Inflammatory macrophage treated with lipopolysaccharide for 4 hours (primary cell): ENCODE results near the gene IRX2.

Experiments
- DNase-seq: peaks from one replicate; pipeline ENCODE4 v3.0.0-alpha.2; 2020

IRX2 gene

DNA sequence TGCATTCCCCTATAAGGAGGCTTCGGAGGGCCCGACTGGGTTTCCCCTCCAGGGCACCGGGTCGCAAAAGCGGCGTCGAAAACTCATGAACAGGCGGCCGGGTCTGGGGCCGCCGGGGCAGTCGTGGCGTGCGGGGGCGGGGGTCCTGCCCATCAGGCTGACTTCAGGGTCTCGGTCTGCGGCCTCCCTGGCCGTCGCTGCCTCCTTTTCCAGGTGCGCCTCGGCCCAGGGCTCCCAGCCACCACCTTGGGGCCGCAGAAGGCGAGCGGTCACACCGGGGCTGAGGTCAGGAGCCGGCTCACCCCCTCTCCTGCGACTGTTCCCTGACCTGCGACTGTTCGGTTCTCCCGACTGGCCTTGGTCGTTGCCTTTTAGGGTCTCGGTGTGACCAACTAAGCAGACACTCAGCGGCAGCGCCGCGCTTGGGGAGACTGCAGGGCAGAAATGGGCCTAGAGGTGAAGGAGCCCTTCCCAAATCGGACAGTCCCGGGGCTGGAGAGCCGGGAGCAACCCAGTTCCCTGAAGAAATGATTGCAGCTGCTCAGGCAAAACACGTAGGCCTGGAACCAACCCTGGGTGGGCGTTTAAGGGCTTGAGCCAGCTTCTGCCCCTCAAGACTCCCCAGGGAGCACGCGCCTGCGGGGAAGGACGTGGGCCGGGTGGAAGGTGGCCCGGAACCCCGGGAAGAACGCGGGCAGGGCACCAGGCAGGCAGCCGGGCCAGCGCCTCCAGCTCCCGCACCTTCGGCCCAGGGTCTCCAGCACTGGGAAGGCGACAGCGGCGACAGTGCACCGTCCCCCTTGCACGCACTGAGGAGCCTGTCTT lies 11.2 kb downstream of the IRX2 start:
- DNase-seq: no peak

DNA sequence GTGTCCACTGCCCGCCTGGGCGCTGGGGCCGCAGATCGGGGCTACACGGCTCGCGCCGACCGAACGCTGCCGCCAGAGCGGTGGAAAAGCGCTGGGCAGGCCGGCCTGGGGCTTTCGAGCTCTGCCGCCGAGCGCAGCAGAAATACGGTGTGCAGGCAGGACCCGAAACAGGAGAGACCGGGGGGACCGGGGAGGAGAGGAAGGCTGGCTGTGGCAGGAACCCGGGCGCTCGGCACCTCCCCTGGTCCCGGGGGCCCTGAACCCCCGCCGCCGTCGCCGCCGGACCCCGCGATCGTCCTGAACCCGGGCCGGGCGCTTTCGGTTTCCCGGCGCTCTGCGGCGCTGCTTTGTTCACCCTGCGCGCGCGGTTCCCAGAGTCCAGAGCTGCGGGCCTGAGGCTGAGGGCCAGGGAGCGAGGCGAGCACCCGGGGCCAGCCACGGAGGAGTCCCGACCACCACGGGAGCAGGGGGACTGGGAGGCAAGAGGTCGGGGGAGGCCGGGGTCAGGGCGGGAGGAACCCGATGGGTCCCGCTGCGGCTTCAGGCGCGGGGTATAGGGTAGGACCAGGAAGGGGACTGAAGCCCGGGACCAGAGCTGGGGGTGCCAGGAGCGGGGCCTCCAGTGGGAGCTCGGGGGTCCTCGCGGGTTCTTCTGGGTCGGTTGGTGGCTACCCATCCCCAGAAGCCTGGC lies 12.0 kb downstream of the IRX2 start:
- DNase-seq: no peak

DNA sequence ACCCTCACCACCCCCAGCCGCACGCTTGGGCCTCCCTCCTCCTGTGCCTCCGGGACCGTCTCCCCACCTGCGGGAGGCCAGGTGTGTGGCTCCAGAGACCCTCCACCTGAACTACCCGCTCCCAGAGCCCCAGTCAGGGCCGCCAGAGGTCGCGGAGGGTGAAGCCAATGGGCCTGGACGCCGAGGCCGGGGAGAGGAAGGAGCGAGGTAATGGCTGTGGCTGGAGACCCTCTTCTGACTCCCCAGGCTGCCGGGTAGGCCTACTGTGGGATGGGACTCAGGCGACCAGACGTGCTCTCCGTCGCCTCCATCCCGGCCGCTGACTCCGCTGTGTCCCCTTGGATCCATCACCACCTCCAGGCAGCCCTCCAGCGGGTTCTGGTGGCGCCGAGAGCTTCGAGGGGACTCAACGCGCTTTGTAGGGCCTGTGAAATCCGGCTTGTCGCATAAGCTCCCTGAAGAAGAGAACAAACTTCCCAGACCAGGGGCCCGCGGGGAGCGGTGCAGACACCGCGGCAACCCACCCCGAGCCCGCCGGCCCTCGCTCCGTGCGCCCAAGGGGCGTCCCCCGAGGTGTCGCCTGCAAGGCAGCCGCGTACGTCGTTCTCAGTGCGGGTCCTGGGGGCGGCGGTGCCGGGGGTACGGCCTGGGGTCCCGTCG lies 12.6 kb downstream of the IRX2 start:
- DNase-seq: no peak

DNA sequence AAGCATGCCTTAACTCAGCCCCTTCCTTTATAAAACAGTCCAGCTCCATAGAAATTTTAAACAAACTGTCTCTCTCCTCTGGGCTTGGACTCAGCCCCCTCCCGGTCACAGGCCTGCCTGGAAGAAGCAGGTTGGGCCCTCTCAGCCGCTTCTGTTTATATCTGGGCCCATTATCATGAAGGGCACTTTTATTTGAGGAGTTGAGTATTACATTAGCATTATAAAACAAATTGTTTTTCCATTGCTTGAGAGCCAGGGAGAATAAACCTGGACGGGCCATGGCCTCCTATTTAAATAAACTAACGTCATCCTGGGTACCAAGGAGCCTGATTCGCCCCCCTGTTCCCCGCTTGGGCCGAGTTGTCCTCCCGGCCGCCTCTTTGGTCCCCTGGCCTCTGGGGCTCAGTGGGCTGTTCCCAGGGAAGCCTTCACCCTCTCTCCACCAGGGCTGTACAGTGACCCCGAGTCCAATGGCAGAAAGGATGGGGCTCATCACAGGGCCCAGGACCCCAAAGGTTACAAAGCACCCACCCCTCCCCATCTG lies 13.2 kb downstream of the IRX2 start:
- no peak for DNase-seq

DNA sequence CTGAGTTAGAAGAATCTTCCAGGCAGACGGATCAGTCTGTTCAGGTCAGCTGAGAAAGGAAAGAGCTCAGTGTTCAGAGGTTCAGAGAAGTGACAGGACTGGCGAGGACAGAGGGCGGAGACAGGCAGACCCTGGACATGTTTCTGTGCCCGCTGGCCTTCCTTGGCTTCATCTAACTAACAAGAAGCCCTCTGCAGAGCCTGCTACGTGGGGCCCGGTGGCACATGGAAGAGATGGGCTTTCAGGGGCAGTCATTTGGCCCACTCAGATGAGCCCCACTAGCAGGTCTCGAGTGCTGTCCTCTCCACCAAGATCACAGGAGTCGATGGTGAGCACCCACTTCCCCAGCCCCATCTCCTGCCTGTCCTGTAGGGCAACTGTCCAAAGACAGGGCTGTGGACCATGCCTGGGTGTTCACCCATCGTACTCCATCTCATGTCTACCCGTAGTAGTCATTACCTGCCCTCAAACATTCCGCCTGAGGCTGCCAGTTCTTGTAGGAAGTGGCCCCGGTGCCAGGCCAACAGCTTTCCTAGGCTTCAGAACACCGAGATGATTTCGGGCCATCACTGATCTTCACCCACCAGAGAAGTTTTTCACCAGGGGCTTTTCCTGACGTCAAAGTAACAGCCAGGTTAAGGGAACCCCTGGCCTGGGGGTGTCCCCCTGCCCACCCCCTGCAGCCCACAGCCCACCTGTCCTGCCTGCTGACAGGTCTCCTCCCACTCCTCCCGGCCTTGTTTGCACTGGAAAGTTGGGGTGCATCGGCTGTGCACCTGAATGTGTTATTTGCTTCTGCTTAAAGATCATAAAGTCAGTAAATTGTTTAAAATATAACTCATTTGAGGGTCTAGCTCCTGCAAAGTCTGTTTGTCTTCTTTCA lies 14.0 kb downstream of the IRX2 start:
- no peak for DNase-seq

DNA sequence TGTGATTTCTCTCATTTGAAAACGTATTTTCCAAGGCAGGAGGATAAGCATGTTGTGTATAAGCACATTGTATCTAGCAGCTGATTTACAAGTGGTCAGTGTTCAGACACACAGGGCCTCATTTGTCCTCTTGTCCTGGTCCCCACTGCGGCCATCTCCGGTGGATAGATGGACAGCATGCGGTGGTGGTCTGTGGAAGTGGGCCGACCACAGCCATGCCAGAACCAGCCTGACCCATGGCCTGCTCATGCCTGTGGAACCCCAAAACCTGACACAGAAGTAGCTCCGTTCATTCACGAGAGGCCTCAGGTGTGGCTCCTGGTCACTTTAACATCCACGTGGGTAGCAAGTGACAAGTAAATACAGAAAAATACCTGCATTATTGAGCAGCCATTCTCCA lies 14.6 kb downstream of the IRX2 start:
- no peak for DNase-seq

DNA sequence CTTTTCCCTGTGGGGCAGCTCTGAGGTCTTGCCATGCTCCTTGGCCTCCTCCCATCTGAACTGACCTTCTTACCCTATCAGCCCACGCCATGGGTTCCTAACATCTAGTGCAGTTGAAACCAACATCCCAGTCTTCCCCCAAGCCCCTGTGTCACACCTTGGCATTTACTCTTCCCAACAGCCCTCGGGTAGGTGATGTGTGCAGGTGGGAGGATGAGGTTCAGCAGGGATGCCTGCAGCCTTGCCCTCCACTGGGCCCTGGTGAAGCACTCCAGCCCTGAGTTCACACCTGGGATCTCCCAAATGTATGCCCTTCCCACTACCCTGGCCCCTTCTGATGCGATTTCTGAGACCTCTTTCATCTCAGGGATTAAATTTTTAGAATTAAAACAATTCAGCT lies 15.5 kb downstream of the IRX2 start:
- DNase-seq: no peak

DNA sequence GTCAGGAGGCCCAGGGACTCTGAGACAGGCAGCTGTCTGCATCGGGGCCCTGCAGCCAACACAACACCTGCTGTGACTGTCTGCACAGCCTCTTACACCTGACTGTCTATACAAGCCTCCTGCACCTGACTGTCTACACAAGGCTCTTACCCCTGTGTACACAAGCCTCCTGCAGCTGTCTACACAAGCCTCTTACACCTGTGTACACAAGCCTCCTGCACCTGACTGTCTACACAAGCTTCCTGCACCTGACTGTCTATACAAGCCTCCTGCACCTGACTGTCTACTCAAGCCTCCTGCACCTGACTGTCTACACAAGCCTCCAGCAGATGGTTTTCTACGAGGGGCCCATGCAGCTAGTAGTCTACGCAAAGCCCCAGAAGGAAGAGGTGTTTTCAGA lies 18.6 kb downstream of the IRX2 start:
- DNase-seq: no peak

DNA sequence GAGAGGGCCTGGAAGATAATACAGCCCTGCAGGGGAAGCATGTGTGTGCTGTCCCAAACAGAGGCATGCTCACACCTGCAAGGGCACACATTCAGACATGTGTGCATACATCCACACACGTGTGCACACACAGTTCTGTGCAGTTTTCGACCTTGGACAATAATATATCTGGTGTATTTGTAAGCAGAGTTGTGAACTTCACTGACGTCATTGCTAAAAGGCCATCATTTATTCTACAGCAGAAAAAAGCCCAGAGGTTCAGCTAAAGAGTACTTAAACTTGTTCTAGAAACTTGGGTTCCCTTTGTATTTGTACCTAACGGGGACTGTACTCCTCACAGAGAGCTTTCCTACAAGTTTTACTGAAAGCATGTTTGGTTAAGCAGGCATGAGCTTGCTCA lies 19.5 kb downstream of the IRX2 start:
- no peak for DNase-seq

DNA sequence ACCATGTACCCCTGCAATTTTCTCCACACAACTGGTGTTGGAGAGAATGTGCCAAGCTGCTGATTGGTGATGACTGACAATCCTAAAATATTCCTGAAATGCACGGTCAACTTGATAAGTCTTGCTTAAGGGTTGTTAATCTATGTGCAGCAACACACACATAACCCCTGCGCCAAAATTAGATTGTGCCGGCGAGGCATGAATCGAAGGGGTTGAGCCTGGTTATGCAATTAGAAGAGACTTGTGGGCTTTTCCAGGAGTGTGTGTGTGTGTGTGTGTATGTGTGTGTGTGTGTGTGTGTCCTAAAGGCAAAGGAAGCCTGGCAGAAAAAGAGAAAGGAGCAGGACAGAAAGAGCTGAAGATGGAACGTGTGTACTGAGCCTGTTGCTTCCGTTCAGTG lies 22.3 kb downstream of the IRX2 start:
- no peak for DNase-seq

DNA sequence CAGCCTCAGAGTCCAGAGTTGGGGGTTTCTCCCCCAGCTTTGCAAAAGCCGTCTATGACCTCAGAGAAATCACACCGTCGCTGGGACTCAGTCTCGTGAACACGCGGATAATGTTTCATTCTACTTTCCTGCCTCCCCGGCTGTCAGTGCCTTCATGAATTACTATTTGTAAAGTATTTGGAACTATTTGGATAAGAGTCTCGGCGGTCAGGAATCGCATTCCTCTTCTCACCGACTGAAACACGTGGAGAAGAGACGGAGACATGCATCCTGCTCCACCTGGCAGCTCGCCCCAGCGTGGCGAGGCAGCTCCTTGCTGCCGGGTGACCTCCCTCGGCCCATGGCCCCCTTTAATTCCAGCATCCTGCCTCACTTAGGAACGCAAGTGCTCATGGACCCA lies 23.9 kb downstream of the IRX2 start:
- no peak for DNase-seq

DNA sequence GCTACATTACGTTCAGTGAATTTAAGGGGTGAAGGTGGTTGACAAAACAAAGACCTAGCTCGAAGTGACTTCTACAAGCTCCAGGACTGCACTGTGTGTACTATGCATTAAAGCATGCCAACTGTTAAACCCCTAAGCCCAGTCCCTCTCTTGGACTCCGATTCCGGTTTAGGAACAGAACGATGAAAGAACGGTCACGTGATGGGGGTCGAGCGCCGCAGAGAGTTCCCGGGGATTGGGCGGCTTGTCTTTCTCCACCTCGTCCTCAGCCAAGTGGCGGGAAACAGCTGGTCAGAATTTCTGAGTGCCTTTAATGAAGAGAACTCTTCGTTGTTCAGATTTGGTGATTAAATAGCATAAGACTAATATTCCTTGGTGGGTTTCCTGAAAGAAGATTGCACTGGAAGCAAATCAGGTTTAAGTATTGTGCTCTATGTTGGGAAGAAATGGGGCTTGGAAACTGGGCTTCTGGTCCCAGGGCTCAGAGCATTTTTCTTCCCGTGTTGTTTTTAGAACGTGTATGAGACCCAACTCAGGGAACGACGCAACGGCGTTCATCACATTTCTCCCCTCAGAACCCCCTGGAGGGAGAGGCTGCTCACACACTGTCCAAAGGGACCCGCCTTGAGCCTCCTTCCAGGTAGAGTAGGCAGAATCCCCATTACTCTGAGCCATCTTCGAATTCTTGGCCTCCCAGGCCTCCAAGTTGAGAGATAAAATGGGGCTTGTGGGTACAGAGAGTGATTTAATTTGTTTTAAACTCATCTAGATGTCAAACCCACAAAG lies 25.3 kb downstream of the IRX2 start:
- DNase-seq: no peak

DNA sequence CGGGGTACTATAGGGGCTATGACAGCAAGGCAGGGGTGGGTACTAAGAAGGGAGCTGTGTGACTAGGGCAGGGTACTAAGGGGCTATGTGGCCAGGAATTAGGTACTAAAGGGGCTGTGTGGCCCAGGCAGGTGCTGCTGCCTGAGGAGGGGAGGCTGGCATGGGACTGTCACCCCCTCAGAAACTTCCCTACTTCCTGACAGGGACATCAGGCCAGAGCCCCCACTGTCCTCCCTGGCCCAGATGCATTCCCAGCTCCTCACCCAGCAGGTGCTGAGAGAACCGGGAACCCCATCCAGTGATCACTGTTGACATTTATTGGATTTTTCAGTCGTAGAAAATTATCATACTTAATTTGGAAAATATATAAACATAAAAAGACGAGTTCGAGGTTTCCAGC lies 26.6 kb downstream of the IRX2 start:
- no peak for DNase-seq

DNA sequence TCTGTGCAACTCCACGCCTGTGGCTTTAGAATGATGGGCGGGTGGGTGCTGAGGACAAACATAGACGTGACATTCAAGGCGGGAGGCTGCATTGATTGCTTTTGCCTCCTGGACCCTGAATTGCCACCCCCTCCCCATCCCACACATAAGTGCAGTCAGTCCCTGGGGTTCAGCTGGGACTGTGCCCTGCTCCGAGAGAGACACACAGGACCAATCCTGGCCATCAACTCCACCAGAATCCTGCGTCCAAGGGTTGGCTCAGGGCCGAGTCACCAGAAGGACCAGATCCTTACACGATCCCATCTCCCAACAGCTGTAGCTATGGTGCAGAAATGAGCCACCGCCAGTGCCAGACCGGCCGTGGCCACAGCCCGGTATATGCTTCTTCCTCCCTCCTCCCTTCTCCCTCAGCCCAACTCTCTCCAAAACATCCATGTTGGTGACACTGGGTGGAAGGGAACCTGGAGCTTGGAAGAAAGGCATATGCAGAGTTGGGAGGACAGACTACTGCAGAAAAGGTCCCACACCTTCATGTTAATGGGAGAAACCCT lies 27.4 kb downstream of the IRX2 start:
- no peak for DNase-seq

DNA sequence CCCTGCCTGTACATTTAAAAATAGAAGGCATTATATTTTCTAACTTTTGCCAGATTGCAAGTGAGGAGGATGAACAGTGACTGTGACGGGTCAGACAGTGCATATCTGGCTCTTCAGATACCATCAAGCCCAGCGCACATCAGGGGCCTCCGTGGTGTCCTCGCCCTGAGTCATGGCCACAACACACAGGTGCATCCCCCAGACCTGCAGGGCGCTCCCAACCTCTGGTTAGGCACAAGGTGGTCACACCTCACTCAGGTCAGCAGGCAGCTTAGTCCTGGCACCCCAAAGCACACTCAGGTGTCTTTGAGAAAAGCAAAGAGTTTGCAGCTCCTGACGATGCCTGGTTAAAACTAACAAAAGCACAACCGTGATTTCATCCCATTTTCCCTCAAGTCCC lies 28.6 kb downstream of the IRX2 start:
- DNase-seq: no peak

DNA sequence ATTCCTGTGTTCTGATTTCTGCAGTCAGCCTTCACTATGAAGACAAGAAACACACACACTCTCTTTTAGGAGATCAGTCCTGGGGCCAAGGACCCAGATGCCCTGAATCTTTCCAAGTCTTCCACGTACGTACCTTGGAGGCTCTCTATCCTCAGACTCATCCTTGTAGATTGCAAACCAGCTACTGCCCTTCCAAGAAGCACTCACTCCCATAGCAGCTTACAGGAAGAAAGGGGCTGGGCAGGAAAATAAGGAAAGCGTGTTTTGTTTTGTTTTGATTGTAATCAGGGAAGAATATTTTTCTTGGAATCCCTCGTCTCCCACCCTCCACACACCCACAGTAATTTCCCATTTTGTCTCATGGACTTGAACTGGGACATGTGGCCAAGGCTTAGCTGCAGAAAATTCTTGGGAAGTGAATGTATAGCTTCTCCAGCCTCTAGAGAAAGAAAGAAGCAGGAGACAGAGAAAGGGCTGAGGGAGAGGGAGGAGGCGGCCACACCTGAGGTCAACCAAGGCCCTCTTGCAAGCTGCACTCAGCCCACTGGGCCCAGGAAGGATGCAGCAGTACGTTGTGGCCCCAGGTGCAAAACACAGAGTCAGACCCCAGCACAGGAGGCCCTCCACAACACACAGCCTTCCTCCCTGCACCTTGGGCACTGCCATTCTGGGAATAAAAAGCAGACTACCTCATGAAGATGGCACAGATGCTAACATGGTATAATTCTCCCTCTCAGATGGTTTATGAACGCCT lies 29.9 kb downstream of the IRX2 start:
- DNase-seq: no peak

DNA sequence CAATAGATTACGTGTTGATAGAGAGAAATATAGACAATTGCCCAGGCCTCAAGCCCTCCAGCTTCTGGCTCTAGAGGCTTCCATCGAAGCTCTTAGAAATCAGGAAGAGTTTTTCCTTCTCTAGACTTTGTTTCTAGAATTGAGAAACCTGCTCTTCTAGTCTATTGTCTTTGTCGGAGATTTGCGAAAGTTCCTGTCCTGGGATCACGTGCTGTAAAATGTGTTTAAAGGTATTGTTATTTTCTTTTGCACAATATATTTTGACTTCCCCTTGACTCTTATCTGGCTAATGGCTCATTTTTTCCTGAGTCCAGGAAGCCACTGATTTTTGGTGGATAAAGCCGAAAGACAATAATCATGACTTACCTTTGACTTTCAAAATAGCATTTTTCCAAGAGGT lies 32.1 kb downstream of the IRX2 start:
- DNase-seq: no peak

DNA sequence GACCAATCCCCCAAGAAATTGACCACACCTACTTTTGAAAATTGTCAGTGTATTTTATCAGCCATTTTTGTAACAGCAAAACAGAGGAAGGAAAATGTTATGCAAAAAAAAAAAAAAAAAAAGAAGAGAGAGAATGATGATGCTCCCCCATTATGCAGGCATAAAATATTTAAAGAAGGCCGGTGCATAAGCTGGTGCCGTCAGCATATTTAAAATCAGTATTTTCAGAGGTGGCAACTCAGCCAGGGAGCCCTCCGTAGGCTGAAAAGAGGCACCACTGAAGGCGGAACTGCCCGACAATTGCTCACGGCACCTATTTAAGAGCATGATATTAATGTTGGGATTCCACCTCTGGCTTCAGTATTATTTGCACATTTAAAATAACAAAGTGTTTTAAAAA lies 33.4 kb downstream of the IRX2 start:
- DNase-seq: no peak

DNA sequence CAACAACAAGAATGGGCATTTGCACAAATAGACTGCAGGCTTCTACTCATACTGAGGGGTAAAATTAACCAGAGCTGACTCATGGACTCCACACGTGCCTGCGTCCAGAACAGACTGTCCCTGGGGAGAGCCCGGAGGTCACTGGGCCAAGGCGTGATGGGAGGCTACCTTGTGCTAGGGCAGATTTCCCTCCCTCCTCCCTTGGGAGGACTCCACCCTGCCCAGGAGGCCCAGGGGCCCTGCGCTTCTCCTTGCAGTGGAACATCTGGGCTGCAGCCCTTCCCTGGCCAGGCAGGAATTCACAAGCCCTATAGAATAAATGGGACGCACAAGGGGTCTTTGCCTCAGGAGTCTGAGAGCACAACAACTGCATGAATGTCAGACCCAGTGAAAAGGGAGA lies 35.6 kb downstream of the IRX2 start:
- DNase-seq: no peak

DNA sequence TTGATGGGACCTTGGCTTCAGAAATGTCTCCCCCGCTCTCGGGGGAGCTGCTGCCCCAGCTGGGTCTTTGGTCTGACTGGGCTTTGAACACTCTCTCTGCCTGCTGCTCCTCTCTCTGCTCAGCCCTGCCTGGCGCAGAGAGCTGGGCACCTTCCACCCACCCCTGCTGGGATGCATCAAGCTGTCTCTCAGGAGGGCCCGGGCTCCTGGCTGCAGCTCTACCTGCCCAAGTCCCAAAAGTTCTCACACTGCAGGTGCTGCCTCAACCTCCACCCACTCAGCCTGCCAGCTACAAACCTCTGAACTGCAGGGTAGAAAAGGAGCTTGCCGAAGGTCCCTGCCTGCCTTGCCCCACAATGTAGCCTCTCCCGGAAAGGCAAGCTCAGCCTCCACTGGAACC lies 36.7 kb downstream of the IRX2 start:
- DNase-seq: no peak

DNA sequence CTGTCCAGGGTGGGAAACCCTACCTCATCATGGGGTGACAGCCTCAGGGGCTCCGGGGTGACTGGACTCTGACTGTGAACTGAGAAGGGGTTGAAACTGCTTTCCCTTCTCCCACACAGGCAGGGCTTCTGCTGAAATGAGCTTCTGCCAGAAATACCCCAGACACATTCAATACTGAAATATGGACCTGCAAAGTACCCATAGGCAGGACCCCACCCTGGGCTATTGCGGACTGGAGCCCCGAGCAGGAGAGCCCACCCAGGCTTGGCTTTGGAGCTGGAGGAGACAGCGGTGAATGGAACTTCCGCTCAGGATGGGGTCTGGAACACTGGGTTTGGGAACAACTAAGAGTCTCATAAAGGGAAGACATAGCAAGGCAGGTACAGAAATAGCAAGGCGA lies 37.5 kb downstream of the IRX2 start:
- DNase-seq: no peak
